NCI-H2107 (cell line): ENCODE results near the gene TRPM4.
"Not testable (repeated sequence)": the region's sequence is repeated elsewhere in the genome, so short reads cannot be mapped to it uniquely, and the experiment has no call there.

Source experiments
- DNase-seq: peaks from one replicate; lab custom pipeline; 2025; lab: John Stamatoyannopoulos, UW

TRPM4 gene

DNA sequence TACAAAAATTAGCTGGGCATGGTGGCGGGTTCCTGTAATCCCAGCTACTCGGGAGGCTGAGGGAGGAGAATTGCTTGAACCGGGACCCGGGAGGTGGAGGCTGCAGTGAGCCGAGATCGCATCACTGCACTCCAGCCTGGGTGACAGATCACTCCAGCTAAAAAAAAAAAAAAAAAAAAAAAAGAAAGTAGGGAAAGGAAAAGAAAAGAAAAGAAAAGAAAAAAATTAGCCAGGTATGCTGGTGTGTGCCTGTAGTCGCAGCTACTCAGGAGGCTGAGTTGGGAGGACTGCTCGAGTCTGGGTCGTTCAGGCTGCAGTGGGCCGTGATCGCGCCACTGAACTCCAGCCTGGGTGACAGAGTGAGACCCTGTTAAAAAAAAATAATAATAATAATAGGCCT lies 30.4 kb upstream of the TRPM4 start:
- not testable (repeated sequence) for DNase-seq

DNA sequence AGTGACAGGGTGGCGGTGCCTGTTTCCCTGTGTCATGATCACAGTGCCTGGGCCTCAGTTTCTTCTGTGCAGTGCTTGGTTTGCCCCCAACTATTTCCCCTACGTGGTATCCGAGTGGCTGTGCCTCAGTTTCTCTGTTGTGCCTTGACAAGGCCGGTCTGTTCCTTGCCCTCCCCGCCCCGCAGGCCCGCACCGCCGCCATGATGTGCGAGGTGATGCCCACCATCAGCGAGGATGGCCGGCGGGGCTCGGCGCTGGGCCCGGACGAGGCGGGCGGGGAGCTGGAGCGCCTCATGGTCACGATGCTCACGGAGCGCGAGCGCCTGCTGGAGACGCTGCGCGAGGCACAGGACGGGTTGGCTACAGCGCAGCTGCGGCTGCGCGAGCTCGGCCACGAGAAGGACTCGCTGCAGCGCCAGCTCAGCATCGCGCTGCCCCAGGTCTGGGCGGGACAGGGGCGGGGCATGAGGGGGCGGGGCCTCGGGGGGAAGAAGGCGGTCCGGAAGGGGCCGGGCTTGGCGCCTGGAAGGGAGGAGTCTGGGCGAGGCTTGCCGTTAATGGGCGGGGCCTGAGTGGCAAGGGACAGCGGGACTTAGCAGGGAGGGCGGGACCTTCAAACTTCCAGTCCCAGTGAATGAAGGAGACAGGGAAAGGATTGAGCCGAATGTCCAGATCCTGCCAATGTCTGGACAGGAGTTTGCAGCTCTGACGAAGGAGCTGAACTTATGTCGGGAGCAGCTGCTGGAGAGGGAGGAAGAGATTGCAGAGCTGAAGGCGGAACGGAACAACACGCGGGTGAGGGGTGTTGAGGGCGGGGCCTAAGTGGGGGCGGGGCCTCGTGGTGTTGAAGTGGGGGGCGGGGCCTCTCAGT lies 29.7 kb upstream of the TRPM4 start:
- peak; percentile 88 for DNase-seq

DNA sequence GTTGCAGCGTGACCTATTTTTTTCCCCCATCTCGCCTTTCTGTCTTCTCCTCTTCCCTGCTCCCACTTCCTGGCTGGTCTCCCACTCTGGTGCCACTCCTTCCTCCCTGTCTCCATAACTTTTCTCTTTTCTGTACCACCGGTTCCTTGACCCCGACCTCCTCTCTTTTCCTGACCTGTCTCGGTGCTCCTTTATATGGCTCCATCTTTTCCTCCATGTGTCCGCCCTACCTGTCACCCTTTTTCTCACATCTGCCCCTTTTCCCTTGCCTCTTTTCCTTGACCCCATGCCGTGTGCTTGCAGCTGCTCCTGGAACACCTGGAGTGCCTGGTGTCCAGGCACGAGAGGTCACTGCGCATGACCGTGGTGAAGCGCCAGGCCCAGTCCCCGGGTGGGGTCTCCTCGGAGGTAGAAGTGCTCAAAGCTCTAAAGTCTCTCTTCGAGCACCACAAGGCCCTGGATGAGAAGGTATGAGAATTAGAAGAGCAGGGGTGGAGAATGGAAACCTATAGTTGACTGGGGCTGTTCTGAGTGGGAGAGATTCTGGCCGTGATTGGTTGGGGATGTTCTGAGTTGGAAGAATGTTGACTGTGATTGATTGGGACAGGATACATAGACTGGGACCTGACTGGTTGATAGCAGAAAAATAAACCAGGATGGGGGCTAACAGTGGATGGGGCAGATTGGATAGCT lies 28.9 kb upstream of the TRPM4 start:
- DNase-seq = no peak

DNA sequence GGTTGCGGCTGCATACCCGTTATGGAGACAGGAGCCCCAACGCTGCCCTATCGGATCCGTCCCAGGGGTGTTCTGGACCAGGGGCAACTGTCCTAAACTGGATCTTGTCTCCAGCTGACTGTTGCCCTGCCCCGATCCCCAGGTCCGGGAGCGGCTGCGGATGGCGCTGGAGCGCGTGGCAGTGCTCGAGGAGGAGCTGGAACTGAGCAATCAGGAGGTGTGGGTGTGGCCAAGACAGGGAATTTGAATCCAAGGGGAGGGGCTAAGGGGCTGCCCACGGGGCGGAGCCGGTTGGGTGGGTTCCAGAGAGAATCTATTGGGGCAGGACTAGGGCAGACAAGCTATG lies 28.4 kb upstream of the TRPM4 start:
- DNase-seq = no peak

DNA sequence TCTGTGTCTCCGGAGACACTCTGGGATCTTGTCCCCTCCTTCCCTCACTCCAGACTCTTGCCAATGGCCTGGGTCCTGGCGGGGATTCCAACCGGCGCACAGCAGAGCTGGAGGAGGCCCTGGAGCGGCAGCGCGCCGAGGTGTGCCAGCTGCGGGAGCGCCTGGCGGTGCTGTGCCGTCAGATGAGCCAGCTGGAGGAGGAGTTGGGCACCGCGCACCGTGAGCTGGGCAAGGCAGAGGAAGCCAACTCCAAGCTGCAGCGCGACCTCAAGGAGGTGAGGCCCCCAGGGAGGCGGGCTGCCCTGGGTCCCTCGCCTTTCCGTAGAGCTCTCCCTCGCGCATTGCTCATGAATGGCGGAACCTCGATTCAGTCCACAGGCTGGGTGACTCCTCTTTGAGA lies 27.3 kb upstream of the TRPM4 start:
- no peak for DNase-seq

DNA sequence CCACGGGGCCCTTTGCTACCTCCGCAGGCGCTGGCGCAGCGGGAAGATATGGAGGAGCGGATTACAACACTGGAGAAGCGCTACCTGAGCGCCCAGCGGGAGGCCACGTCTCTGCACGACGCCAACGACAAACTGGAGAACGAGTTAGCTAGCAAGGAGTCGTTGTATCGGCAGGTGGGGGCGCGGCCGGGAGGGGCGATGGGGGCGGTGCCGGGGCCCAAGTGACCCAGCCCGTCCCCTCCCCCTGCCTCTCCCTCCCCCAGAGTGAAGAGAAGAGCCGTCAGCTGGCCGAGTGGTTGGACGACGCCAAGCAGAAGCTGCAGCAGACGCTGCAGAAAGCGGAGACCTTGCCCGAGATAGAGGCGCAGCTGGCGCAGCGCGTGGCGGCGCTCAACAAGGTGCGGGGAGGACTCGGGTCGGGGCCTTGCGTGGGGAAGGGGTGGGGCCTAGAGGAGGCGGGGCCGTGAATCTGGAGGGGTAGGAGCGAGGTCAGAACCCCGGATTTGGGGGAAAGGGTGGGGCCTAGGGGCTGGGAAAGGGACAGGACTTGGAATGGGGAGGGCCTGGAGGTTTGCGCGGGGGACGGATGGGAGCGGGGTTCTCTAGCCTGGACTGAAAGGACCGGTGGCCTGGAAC lies 24.5 kb upstream of the TRPM4 start:
- DNase-seq = no peak

DNA sequence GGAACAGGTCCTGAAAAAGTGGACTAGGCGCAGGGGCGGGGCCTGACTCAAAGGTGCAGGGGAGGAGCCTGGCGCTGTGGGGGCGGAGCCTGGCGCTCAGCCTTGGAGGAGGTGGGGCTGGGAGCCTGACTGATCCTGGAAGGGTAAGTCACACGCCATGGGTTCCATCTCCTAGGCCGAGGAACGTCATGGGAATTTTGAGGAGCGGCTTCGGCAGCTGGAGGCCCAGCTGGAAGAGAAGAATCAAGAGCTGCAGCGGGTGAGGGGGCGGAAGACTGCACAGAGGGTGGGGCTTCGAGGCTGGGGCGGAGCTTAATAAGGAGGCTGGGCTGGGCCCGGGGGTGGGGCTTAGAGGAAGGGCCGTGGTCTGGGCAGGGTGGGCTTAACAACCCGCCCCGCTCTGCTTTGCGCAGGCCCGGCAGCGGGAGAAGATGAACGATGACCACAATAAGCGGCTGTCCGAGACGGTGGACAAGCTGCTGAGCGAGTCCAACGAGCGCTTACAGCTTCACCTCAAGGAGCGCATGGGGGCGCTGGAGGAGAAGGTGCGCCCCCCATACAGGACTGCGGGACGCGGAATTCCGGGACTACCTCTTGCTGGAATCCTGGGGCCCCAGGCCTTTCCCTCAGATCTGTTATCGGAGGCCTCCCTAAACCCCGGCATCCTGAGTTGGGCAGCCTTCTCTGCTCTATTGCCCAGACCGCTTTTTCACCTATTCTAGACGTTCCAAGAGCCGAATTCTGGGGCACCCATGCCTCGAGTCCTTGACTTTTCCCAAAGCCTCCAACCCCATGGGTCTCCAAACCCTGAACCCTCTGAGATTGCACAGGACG lies 23.8 kb upstream of the TRPM4 start:
- DNase-seq = no peak

DNA sequence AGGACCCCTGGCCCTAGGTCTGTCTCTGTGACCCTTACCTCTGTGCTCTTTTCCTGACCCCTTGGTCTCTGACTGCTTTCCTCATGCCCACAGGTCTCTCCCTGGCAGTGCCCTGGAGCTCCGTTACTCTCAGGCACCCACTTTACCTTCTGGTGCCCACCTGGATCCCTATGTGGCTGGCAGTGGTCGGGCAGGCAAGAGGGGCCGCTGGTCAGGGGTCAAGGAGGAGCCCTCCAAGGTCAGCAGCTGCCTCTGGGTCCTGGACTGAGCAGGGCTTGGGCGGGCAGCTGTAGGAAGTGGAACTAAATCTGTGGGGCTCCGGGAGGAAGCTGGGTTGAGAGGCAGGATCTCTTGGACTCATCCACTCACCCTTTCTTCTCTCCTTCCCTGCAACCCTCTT lies 21.9 kb upstream of the TRPM4 start:
- DNase-seq = no peak

DNA sequence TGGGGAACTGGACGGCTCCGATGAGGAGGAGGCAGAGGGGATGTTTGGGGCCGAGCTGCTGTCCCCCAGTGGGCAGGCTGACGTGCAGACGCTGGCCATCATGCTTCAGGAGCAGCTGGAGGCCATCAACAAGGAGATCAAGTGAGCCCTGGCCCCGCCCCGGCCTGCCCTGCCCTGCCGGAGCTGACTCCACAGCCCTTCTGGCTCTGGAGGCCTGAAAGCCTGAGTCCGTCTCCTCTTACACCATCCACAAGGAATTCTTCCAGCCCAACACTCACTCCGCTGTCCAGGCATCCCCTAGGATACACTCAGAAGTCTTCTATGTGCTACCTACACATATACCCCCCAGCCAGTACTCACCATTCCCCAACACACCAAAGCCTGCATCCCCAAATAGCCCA lies 20.8 kb upstream of the TRPM4 start:
- no peak for DNase-seq

DNA sequence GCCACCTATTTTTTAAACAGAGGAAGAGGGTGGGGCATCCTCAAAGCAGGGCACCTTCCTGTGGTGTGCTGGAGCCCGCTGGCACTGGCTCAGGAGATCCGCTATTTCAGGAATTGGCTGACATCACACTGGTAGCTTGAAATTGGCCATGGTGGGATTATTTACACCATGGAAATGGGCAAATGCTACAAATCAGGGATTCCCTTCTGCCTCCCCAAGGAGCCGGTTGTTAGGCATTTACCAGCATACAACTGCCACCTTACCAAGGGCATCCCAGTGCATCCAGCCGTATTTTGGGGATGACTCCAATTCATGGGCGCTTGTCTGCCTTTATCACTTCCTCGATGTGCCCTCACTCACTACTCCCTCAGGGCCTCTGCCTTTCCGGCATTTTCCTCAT lies 16.6 kb upstream of the TRPM4 start:
- DNase-seq = no peak

DNA sequence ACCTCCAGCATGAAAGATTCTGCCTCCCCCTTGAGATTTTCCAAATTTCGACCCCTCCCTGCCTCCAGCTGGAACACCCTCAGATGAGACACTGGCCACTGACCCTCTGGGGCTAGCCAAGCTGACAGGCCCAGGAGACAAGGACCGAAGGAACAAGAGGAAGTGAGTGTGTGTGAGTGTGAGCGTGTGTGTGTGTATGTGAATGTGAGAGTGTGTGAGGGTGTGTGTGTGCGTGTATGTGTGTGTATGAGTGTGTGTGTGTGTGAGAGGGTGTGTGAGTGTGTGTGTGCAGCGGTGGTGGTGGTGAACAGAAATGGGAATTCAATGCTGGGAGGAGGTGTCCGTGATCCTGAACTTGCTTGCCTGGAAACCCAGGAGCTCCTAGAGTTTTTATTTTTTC lies 16.2 kb upstream of the TRPM4 start:
- DNase-seq = no peak

DNA sequence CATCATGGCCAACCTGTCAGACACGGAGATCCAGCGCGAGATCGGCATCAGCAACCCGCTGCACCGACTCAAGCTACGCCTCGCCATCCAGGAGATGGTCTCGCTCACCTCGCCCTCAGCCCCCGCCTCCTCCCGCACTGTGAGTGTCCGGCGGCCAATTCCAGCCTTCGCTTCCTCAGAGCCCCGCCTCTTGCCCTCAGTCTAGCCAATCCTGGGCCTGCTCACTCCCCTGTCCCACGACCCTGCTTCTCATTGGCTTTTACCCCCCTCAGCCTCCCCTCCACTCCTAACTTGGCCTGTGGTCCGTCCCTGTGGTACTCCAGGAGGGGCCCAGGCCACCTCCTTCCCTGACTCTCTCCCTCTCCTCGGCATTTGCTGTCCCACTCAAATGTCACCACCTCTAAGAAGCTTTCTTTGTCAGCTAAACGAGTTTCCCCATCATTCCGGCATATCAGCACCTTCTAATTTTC lies 14.7 kb upstream of the TRPM4 start:
- DNase-seq = no peak

DNA sequence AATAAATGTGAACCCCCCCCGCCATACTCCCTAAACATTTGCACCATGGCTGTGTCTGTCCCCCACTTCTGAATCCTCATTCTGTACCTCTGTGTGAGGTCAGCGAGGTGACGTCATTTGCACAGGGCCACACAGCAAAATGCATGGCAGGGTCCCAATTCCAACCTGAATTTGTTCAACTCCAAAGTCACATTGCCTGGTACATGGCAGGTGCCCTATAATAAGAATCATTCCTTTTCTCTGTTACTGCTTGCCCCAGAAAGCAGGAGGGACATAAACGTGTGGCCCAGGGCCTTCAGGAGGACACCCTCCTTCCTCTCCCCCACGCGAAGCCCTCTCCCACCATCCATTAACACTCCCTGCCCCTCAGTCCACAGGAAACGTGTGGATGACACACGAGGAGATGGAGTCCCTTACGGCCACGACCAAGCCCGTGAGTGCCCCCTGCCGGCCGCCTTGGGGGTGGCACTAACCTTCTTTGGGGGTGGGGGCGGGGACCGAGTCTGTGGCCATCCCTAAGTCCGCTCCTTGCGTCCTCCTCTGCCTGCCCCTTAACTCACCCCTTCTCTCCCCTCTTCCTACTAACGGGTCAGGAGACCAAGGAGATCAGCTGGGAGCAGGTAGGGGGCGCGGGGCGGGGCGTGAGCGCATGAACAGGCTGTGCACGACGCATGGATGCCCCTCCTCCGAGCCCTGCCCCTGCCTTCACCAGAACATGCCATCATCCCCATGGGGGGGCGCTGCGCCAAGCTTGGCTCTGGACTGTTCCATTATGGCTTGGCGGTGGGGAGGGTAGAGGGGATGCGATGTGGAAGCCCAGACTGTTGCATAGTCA lies 11.8 kb upstream of the TRPM4 start:
- no peak for DNase-seq

DNA sequence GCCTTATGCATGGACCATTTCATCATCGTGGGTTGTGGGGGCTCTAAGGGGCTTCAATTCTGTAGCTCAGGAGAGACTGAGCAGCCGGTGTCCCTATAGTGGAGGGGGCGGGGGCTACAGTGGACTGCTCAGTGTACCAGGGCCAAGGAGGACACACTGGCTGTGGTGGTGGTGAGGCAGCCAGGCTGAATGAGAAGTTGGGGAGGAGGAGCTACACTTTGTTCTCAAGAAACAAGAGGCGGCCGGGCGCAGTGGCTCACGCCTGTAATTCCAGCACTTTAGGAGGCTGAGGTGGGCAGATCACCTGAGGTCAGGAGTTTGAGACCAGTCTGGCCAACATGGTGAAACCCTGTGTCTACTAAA lies 11.2 kb upstream of the TRPM4 start:
- DNase-seq = not testable (repeated sequence)

DNA sequence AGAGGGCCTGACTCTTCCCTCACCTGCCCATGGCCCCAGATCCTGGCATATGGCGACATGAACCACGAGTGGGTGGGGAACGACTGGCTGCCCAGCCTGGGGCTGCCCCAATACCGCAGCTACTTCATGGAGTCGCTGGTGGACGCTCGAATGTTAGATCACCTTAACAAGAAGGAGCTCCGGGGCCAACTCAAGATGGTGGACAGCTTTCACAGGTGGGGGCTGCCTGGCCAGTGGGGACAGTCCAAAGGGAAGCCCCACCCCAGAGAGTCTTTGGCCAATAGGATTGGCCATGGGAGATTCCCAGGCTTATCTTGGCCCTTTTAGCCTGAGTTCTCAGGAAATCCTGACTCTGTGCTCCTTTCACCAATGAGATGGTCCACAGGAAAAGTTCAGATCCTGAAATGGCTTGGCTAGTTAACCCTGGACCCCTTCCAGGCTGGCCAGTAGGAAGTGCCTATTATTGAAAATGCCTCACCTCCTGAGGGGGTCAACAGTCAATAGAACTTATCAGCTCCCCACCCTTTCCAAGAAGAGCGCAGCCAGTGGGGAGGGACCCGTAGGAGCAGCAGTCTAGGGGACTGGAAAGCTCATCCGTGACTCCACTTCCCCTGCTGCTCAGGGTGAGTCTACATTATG lies 9.4 kb upstream of the TRPM4 start:
- no peak for DNase-seq

DNA sequence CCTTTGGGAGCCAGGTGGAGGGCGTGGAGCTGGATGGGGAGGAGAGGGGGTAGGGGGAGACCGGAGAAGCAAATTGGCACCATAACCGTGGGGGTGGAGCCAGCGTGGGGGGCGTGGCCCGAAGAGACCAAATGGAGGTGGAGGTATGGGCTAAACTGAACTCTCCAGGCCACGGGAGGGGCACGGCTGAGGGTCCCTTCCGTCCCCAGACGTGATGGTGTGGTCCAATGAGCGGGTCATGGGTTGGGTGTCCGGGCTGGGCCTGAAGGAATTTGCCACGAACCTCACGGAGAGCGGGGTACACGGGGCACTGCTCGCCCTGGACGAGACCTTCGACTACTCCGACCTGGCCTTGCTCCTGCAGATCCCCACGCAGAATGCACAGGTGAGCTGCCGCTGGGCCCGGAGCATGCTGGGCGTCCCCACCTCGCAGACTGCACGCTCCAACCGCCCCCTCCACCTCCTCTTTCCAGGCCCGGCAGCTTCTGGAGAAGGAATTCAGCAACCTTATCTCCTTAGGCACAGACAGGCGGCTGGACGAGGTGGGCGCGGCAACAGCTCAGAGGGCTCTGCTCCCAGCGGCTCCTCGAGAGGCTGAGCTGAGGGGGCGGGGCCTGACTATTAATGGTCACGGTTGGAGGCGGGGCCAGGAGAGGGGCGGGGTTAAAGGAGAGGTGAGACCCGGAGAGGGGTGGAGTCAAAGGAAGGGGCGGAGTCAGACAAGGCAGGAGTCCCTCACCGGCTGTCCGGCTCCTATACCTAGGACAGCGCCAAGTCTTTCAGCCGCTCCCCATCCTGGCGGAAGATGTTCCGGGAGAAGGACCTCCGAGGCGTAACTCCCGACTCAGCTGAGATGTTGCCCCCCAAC lies 8.6 kb upstream of the TRPM4 start:
- peak; percentile 75 for DNase-seq

DNA sequence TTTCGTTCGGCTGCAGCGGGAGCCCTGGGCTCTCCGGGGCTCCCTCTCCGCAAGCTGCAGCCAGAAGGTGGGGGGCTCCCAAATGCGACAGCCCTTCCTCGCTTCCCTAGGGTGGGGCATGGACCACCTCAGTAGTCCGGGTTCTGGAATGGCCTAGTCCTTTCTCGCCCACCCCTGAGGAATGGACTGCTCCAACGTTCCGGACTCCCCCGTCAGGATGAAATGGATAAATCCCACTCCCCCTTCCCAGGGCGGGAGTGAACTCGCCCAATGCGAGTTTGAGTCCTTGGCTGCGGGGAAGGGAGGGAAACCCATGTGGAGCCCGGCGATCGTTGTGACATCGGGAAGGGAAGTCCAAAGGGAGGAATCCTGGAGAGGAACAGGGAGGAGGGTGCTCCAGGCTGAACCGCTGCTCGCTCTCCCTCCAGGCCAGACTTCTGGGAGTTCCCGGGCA lies 7.9 kb upstream of the TRPM4 start:
- DNase-seq = peak; percentile 62

DNA sequence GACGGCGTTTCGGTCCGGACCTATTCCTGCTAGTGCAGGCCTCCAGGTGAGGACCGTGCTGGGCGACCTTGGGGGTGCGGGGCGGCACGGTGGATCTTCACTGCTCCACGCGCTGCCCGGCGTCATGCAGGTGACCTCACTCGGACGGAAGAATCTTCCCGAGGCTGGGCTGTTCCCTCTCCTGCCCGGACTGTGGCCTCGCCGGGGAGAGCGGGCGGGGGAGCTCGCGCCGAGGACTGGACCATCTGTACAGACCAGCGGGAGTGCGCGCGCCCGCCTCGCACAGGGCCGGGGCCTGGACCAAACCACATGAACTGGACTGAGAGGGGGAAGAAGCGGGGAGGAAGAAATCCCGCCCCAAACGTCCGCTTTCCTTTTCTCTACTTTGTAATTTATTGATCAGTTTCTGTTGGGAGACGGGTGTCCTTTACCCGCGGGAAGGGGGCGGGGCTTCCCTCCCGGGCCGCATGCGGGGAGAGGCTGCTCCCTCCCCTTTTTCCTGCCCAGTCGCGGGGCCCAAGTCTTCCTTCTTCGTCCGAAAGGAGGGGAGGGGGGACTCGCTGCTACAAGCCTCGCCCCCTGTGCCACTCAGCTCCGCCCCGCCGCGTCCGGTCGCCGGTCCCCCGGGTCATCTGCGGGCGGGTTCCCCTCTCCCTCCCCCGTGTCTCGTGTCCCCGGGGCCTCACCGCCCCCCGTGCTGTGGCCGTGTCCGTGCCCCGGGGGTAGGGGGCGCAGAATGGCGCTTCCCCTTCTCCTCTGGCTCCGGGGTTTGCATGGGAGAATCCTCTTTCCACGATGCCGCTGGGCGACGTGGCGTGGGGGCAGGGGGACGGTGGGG lies 7.3 kb upstream of the TRPM4 start:
- no peak for DNase-seq

DNA sequence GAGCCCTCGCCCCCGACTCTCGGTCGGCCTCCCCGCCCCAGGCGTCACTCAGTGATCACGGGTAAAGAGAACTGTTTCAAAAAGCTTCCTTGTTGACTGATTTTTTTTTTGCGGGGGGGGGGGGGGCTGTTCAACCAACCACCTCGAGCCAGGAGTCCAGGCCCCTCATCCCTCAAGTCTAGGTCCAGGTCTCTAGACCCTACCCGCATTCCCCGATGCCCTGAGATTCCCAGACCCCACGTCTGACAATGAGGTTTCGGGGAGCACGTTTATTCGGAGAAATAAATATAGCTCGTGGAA lies 6.7 kb upstream of the TRPM4 start:
- DNase-seq = no peak
